AG09319 (cell line): ENCODE measurements around the gene SLC38A10.
A peak's percentile ranks its signal among the peaks of the same experiment; 100 is the strongest.

ENCODE experiments used
- DNase-seq: peaks from one replicate; pipeline ENCODE4 v3.0.0-alpha.2; 2010; ENCODE audit warnings: low read depth; ENCODE audit errors: extremely low read depth
- TF ChIP-seq, protein P1 (sequence below): IDR thresholded peaks from 2 replicates; pipeline ENCODE4 v1.5.1; 2011; ENCODE audit warnings: low read depth, mild to moderate bottlenecking, inconsistent platforms, low read length, moderate library complexity

The SLC38A10 gene

DNA sequence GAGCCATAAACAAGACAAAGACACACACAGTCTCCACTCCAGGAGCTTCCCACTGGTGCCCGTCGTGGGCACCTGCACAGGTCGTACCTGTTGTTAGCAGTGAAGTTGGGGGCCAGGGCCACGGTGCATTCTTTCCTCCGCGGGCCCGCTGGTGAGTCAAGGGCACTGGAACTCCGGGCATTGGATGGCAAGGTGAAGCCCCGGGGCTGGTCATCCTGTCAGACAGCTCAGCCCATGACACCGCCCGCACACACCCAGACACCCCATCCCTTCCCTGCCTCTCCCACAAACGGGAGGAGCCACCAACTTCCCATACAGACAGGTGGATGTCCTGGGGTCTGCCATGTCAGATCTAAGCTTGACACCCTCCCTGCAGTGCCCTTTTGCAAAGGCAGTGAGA is 88.5 kb downstream of the SLC38A10 start:
- DNase-seq, result no peak
- TF ChIP-seq, protein P1, sequence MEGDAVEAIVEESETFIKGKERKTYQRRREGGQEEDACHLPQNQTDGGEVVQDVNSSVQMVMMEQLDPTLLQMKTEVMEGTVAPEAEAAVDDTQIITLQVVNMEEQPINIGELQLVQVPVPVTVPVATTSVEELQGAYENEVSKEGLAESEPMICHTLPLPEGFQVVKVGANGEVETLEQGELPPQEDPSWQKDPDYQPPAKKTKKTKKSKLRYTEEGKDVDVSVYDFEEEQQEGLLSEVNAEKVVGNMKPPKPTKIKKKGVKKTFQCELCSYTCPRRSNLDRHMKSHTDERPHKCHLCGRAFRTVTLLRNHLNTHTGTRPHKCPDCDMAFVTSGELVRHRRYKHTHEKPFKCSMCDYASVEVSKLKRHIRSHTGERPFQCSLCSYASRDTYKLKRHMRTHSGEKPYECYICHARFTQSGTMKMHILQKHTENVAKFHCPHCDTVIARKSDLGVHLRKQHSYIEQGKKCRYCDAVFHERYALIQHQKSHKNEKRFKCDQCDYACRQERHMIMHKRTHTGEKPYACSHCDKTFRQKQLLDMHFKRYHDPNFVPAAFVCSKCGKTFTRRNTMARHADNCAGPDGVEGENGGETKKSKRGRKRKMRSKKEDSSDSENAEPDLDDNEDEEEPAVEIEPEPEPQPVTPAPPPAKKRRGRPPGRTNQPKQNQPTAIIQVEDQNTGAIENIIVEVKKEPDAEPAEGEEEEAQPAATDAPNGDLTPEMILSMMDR, result no peak

DNA sequence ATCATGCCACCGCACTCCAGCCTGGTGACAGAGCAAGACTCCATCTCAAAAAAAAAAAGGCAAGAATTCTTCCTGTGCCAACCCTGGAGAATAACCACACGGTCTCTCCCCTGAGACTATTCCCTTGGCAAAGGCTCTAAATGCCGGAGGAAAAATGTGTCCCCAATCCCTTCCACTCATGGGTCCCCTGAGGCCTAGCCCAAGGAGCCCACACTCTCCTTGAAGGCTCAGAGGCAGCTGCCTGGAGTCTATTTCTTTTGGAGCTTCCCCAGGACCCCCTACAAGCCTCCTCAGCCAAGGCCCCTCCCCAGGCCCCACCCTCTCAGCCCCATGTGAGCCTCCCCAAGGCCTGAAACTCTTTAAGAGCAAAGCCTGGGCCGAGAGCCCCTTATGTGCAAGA is 88.9 kb downstream of the SLC38A10 start:
- no peak for DNase-seq
- TF ChIP-seq, protein P1, result no peak

DNA sequence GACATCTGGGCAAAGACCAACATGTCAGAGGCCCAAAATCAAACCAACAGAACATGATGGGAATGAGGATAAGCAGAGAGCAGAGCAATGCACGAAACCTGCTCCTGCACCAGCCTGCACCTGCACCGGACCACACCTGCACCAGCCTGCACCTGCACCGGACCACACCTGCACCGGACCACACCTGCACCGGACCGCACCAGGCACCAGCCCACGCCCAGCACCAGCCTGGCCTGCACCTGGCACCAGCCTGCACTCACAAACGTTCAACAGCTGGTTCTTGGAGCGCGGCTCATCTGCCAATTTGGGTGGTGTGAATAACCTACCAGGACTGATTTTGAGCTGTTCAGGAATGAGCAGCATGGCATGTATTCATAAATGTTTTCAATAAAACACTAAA is 90.5 kb downstream of the SLC38A10 start:
- TF ChIP-seq, protein P1, result no peak
- DNase-seq, result no peak

DNA sequence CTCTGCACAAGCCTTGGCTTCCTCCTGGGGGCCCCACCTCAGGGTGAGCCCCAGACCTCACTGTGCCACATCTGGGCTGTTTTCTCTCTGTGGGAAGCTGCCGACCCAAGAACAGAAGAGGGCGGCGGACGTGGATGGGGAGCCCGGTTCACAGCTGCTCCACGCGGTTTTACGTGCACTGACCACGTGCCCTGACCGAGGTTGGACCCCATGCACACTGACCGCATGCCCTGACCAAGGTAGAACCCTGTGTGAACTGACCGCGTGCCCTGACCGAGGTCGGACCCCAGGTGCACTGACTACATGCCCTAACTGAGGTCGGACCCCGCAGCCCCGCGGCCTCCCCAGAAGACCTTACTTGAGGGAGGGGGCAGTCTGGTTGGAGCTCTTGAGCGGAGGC is 92.0 kb downstream of the SLC38A10 start:
- TF ChIP-seq, protein P1, result no peak

DNA sequence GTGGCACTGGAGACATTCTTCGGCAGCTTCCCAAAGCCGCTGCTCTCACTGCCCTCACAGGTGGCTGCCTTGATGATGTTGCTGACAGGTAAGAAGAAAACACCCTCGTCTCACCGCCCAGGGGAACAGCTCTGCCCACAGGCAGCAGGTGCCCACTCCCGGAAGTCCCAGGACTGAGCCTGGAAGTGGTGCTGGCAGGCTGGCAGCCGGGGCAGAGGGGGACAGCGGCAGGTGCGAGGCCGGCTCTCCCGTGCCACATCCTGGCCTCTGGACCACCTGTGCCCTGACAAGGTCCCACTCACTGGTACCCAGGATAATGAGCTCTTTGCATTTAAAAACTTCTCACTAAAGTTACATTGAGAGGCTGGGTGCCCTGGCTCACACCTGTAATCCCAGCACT is 92.8 kb downstream of the SLC38A10 start:
- no peak for DNase-seq
- TF ChIP-seq, protein P1, result no peak

More for the DNA sequence above, 92.0 kb downstream of the SLC38A10 start:
- no peak for DNase-seq

DNA sequence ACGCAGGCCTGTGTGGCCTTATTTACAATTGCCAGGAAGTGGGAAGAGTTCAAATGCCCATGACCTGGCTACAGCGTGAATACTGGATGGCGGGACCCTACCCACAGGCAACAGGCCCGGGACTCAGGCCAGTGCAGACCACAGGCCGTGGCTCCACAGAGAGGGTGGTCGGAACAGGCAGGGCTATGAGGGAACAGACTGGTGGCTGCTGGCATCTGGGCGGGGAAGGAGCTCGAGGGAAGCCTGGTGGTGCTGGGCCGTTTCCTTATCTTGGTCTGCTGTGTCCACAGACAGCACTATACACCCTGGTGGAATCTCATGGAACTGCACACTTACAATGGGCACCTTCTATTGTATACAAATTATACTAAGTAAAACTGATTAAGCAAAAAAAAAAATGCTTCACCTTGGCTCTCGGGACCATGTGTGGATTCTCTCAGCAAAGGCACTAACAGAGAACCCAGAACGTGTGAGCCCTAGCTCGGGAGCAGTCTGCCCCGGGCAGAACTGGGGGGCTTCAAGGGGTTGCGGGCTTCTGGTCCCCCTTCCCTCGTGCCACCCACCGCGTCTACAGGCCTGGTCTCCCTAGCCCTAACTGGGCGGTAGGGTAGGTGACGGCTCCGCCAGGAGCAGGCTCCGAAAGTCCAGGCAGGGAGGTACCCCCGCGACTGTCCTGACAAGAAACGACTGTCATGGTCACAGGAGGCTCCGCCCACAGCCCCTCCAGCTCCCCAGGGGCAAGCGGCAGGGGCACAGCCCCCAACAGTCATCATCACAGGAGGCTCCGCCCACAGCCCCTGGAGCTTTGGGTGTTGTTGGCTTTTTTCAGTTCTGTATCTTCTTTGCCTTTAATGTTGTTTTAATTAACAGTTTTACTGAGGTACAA is 94.2 kb downstream of the SLC38A10 start:
- DNase-seq, result peak; percentile 44
- TF ChIP-seq, protein P1, result peak; percentile 56

DNA sequence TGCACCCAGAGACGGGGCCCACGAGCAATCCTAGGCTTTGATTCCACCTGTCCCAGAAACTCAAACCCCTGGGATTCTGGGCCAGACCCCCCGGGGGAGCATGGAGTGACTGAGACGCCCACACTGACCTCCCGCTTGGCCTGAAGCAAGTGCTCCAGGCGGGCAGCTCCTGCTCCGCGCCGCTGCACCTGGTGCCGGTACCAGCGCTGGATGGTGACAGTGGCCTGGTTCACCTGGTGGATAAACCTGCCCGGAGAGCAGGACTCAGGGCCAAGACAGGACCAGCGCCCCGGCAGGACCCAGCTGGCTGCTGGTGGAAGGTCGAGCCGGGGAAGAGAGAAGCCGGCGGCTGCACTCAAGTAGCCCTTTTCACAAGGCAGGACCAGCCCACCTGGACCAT is 94.9 kb downstream of the SLC38A10 start:
- DNase-seq, result no peak
- TF ChIP-seq, protein P1, result no peak
